CD4-positive, alpha-beta T cell (primary cell): ENCODE data around the gene LIG1. TPM values are rescaled to one million over a fixed set of nuclear protein-coding genes. Genes with fewer than 3 reads are reported as not detected.
A peak's percentile ranks its signal among the peaks of the same experiment; 100 is the strongest.

Experiments
- ATAC-seq: fragments of 200-7000 bp; cut with Tn5 transposase; one replicate; pipeline ENCODE4 v1.10.0; 2022; ENCODE audit warnings: mild to moderate bottlenecking; ENCODE audit not compliant: poor library complexity
- CTCF ChIA-PET: fragments of 350-600 bp; sonication (Branson Sonifier 250); formaldehyde crosslinking; loops from one replicate; lab custom pipeline; 2021; ENCODE audit warnings: antibody characterized with exemption, inconsistent platforms; lab: Charles Lee
- POLR2A ChIA-PET: fragments of 350-600 bp; sonication (Branson Sonifier 250); formaldehyde crosslinking; loops from one replicate; lab custom pipeline; 2021; ENCODE audit warnings: antibody characterized with exemption, inconsistent platforms; lab: Charles Lee
- DNase-seq, 14 experiments: peaks; one replicate each; pipeline ENCODE4 v3.0.0-alpha.2; 2013 to 2020; ENCODE audit warnings: mixed read lengths in 2 of 14
- H3K27ac ChIP-seq, 2 donors: one replicate each; pipeline versions ENCODE4 v1.5.1 to v1.7.0; 2013; ENCODE audit warnings: low read length in 2 of 2, low read depth in 1 of 2, mild to moderate bottlenecking in 1 of 2
- H3K27me3 ChIP-seq, 2 experiments: 1 replicate in 1 of 2; 2 replicates in 1 of 2; pipeline versions ENCODE4 v1.6.1 to v1.7.0; 2013; ENCODE audit warnings: low read length in 2 of 2, control low read depth in 1 of 2, mild to moderate bottlenecking in 1 of 2, moderate library complexity in 1 of 2; ENCODE audit not compliant: insufficient read depth in 2 of 2, control insufficient read depth in 1 of 2
- H3K36me3 ChIP-seq: one replicate; pipeline ENCODE4 v1.6.1; 2013; ENCODE audit warnings: low read length, control low read depth; ENCODE audit not compliant: insufficient read depth
- H3K4me1 ChIP-seq: one replicate; pipeline ENCODE4 v1.6.1; 2013; ENCODE audit warnings: low read length, control low read depth; ENCODE audit not compliant: insufficient read depth
- H3K4me3 ChIP-seq: one replicate; pipeline ENCODE4 v1.5.1; 2013; ENCODE audit warnings: mild to moderate bottlenecking, low read length, moderate library complexity
- H3K9me3 ChIP-seq, 2 experiments: 1 replicate in 1 of 2; 2 replicates in 1 of 2; pipeline versions ENCODE4 v1.6.1 to v1.7.0; 2013; ENCODE audit warnings: low read length in 2 of 2, mild to moderate bottlenecking in 2 of 2, control low read depth in 1 of 2, moderate library complexity in 1 of 2; ENCODE audit not compliant: control insufficient read depth in 1 of 2, insufficient read depth in 1 of 2
- H3K27ac Mint-ChIP-seq: one replicate; pipeline ENCODE4 v1.8.0; 2020; ENCODE audit warnings: mixed read lengths
- H3K27me3 Mint-ChIP-seq: one replicate; pipeline ENCODE4 v1.8.0; 2021; ENCODE audit warnings: mixed read lengths
- H3K36me3 Mint-ChIP-seq: one replicate; pipeline ENCODE4 v1.8.0; 2021; ENCODE audit warnings: low read depth, mixed read lengths
- H3K4me1 Mint-ChIP-seq: one replicate; pipeline ENCODE4 v1.8.0; 2021; ENCODE audit warnings: low read depth, mixed read lengths
- H3K4me3 Mint-ChIP-seq: one replicate; pipeline ENCODE4 v1.8.0; 2020; ENCODE audit warnings: mild to moderate bottlenecking, mixed read lengths
- H3K9me3 Mint-ChIP-seq: one replicate; pipeline ENCODE4 v1.8.0; 2020; ENCODE audit warnings: mixed read lengths
- intact Hi-C, 2 experiments: fragments of 100-400 bp; cut with DNase I in 1 of 2; cut with micrococcal nuclease in 1 of 2; formaldehyde crosslinking; loops; one replicate each; pipeline versions ENCODE4 v1.15.1 to v1.9.0; 2023 to 2025; cut with DNase I, micrococcal nuclease
- total RNA-seq, 174 experiments: library from RNA in 2 of 174; stranded (reverse) in 2 of 174; gene quantifications; one replicate each; pipeline ENCODE4 v1.2.3 and lab custom pipeline; 2021 to 2026
- TF ChIP-seq, protein P1 (sequence below): fragments of 200-600 bp; IDR thresholded peaks from one replicate; pipeline ENCODE4 v1.8.0; 2022; ENCODE audit warnings: antibody characterized with exemption, mild to moderate bottlenecking

Gene LIG1
- total RNA-seq, 2 experiments from 2014 or later = 62.8 to 70.7 TPM

GRCh38 chr19:48123907-48124651, 46.1 kb downstream of the LIG1 start:
- TF ChIP-seq, protein P1, sequence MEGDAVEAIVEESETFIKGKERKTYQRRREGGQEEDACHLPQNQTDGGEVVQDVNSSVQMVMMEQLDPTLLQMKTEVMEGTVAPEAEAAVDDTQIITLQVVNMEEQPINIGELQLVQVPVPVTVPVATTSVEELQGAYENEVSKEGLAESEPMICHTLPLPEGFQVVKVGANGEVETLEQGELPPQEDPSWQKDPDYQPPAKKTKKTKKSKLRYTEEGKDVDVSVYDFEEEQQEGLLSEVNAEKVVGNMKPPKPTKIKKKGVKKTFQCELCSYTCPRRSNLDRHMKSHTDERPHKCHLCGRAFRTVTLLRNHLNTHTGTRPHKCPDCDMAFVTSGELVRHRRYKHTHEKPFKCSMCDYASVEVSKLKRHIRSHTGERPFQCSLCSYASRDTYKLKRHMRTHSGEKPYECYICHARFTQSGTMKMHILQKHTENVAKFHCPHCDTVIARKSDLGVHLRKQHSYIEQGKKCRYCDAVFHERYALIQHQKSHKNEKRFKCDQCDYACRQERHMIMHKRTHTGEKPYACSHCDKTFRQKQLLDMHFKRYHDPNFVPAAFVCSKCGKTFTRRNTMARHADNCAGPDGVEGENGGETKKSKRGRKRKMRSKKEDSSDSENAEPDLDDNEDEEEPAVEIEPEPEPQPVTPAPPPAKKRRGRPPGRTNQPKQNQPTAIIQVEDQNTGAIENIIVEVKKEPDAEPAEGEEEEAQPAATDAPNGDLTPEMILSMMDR = no peak
- H3K4me1 Mint-ChIP-seq = peaks cover 5% of the 10 kb centered on the region
- ChIA-PET POLR2A (no interaction called here), CTCF (no interaction called here)
- no peak overlapping the region for H3K4me3 Mint-ChIP-seq
- Histone ChIP-seq H3K36me3 (peaks cover 38% of the 10 kb centered on the region), H3K27me3 (no peaks in the 10 kb centered on the region), H3K4me1 (no peaks in the 10 kb centered on the region), H3K27ac (no peak overlapping the region), H3K4me3 (no peak overlapping the region), H3K9me3 (peaks cover 0 to 20% of the 10 kb centered on the region in 2 experiments)
- no peaks in the 10 kb centered on the region for H3K27me3 Mint-ChIP-seq
- DNase-seq (no peak), ATAC-seq (no peak)
- H3K27ac Mint-ChIP-seq = no peak overlapping the region
- intact Hi-C loops = no loop called here
- no peaks in the 10 kb centered on the region for H3K9me3 Mint-ChIP-seq
- peaks cover 89% of the 10 kb centered on the region for H3K36me3 Mint-ChIP-seq

DNA sequence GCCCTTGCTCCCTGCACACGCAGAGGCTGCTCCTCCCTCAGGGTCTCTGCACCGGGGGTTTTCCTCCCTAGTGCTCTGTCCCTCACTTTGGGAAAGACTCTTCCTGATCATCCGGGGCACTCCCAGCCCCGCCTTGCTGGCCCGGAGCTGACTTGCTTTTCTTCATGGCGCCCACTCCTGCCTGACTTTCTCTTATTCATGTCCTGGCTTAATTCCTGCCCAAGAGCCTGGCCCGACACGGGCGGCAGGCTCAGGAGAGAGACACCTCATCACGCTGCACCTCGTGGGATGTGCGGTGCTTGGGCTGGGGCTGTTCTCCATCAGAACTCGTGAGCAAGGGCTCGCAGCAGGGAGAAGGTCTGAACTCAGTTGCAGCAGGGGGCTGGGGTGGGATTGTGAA, 47.7 kb downstream of the LIG1 start:
- H3K4me3 ChIP-seq = no peak overlapping the region
- peaks cover 33% of the 10 kb centered on the region for H3K36me3 ChIP-seq
- Mint-ChIP-seq H3K4me3 (no peak overlapping the region), H3K4me1 (peaks cover 5% of the 10 kb centered on the region), H3K9me3 (no peaks in the 10 kb centered on the region), H3K27me3 (no peaks in the 10 kb centered on the region), H3K36me3 (peaks cover 87% of the 10 kb centered on the region), H3K27ac (no peak overlapping the region)
- no peak for ATAC-seq
- intact Hi-C loops = no loop called here
- no peak overlapping the region for H3K27ac ChIP-seq
- H3K27me3 ChIP-seq = no peaks in the 10 kb centered on the region
- TF ChIP-seq, protein P1 = no peak
- POLR2A ChIA-PET = interaction anchor here (1.5 kb wide), 1 partner anchor 47 kb away, joined by 3 read pairs; no protein-coding TSS in a partner anchor
- CTCF ChIA-PET = no interaction called here
- DNase-seq = no peak
- H3K9me3 ChIP-seq = peaks cover 0 to 11% of the 10 kb centered on the region in 2 experiments
- no peaks in the 10 kb centered on the region for H3K4me1 ChIP-seq

DNA sequence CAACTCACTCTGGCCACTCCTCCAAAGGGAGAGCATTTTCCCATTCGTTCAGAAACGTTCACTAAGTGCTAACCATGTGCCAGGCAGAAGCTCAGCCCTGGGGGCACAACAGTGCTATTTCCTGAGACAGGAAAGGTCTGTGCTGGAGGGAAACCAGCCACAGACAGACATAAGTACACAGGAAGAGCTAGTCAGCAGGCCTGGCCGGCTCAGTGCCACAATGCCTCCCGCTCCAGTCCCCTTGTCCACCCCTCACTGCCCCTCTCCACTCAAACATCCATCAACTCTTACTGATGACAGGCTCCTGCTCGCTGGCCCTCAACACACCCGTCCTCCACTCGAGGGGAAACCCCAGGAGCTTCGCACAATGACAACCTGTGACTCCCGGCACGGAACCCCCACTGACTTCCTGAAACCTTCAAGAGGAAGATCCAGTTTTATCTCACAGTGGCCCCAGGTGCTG, 48.2 kb downstream of the LIG1 start:
- ChIA-PET CTCF (no interaction called here), POLR2A (interaction anchor here (1.5 kb wide), 1 partner anchor 47 kb away, joined by 3 read pairs; no protein-coding TSS in a partner anchor)
- Mint-ChIP-seq H3K4me1 (peaks cover 5% of the 10 kb centered on the region), H3K27ac (no peak overlapping the region), H3K9me3 (no peaks in the 10 kb centered on the region), H3K27me3 (no peaks in the 10 kb centered on the region), H3K36me3 (peaks cover 85% of the 10 kb centered on the region), H3K4me3 (no peak overlapping the region)
- no peak overlapping the region for H3K27ac ChIP-seq
- TF ChIP-seq, protein P1 = no peak
- no peaks in the 10 kb centered on the region for H3K27me3 ChIP-seq
- H3K4me3 ChIP-seq = no peak overlapping the region
- peaks cover 0 to 8% of the 10 kb centered on the region in 2 experiments for H3K9me3 ChIP-seq
- peaks cover 29% of the 10 kb centered on the region for H3K36me3 ChIP-seq
- ATAC-seq (no peak), DNase-seq (peak in 2 of 14 experiments; percentile 20 to 33)
- intact Hi-C loops = no loop called here
- no peaks in the 10 kb centered on the region for H3K4me1 ChIP-seq
